Activated CD8-positive, alpha-beta T cell treated with anti-CD3 and anti-CD28 coated beads, Interleukin-2, amount 10 ng/mL, durations not matched to agents 7 days and 5 days (primary cell): ENCODE results near the gene AHDC1. TPM values are rescaled to one million over a fixed set of nuclear protein-coding genes. Genes with fewer than 3 reads are reported as not detected.
A peak's percentile ranks its signal among the peaks of the same experiment; 100 is the strongest.
"Not testable (repeated sequence)": the region's sequence is repeated elsewhere in the genome, so short reads cannot be mapped to it uniquely, and the experiment has no call there.

Experiments used
- ATAC-seq: fragments of 150-1000 bp; cut with Tn5 transposase; one replicate; pipeline ENCODE4 v1.10.0; 2021; ENCODE audit warnings: moderate library complexity
- CTCF ChIA-PET: fragments of 350-600 bp; sonication (Branson Sonifier 250); formaldehyde crosslinking; loops from one replicate; lab custom pipeline; 2021; ENCODE audit warnings: antibody characterized with exemption; lab: Charles Lee
- POLR2A ChIA-PET: fragments of 350-600 bp; sonication (Branson Sonifier 250); formaldehyde crosslinking; loops from one replicate; lab custom pipeline; 2021; ENCODE audit warnings: antibody characterized with exemption; lab: Charles Lee
- DNase-seq: peaks from one replicate; pipeline ENCODE4 v3.0.0-alpha.2; 2020
- H3K27ac Mint-ChIP-seq: one replicate; pipeline ENCODE4 v1.8.0; 2021; ENCODE audit warnings: mild to moderate bottlenecking, mixed read lengths
- H3K27me3 Mint-ChIP-seq: one replicate; pipeline ENCODE4 v1.8.0; 2021; ENCODE audit warnings: low read depth, mixed read lengths
- H3K36me3 Mint-ChIP-seq: one replicate; pipeline ENCODE4 v1.8.0; 2021; ENCODE audit warnings: low read depth, mixed read lengths
- H3K4me1 Mint-ChIP-seq: one replicate; pipeline ENCODE4 v1.8.0; 2021; ENCODE audit warnings: low read depth, mixed read lengths
- H3K4me3 Mint-ChIP-seq: one replicate; pipeline ENCODE4 v1.8.0; 2021; ENCODE audit warnings: mild to moderate bottlenecking, mixed read lengths
- H3K9me3 Mint-ChIP-seq: one replicate; pipeline ENCODE4 v1.8.0; 2022; ENCODE audit warnings: mixed read lengths; ENCODE audit not compliant: insufficient read depth
- total RNA-seq, 2 experiments: library from RNA; stranded (reverse); gene quantifications; one replicate each; pipeline ENCODE4 v1.2.3, GENCODE V29; 2021

The AHDC1 gene
- total RNA-seq, 2 experiments from 2014 or later, result 20.9 to 22.7 TPM

- H3K9me3 Mint-ChIP-seq, result no peaks in the 10 kb centered on the region
- H3K4me1 Mint-ChIP-seq, result peaks cover 80% of the 10 kb centered on the region
- H3K27me3 Mint-ChIP-seq, result peaks cover 7% of the 10 kb centered on the region
- ATAC-seq (no peak), DNase-seq (no peak)
- H3K4me3 Mint-ChIP-seq, result peak overlapping the region; percentile 55
- ChIA-PET CTCF (interaction anchor here (4.3 to 6.4 kb wide), 2 partner anchors 24 to 28 kb away, joined by 19 to 51 read pairs; no protein-coding TSS in a partner anchor), POLR2A (interaction anchor here (0.6 to 2.0 kb wide), 5 partner anchors 15 to 140 kb away, joined by 3 to 8 read pairs (median 4); partner anchors contain the start of gene STX12)
- H3K36me3 Mint-ChIP-seq, result no peaks in the 10 kb centered on the region
- peak overlapping the region; percentile 75 for H3K27ac Mint-ChIP-seq
Measured at GRCh38 chr1:27633298-27633610, 29.3 kb upstream of the AHDC1 start.

DNA sequence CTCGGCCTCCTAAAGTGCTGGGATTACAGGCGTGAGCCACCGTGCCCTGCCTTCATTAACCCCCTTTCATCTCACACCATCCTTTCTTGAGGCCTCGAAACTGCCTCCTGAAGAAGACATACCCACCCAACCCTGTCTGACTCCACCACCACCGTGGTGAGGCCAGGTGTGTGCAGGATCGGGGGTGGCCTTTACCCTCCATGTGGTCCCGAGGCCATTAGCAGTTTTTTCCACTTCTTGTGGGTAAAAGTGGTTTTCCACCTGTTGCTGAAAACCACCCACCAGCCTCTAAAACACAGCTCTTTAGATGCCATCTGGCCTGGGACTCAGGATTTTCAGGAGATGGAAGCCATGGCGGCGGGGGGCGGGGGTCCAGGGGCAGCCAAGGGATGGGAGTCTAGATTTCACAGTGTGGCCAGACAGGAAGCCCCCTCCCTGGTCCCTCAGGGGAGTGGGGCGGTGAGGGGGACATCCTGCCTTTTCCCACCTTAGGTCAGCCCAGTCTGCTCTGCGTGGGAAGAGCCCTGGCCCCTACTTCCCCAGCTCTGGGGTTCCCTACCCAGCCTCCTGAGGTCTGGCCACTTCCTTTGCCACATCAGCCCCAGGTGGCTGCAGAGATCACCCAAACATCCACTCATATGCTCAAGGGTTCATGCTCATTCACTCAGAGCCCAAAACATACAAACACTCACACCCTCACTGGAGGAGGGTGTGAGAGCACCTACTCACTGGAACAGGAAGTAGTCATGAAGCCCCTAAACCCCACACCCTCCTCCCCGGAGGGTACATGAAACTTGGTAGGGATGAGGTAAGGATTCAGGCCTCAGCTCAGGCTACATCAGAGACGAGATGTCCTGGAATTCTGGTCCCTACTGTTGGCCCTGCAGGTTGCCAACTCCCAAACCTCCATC, 28.7 kb upstream of the AHDC1 start:
- H3K4me1 Mint-ChIP-seq, result peaks cover 76% of the 10 kb centered on the region
- peak overlapping the region; percentile 75 for H3K27ac Mint-ChIP-seq
- no peaks in the 10 kb centered on the region for H3K9me3 Mint-ChIP-seq
- ATAC-seq (peak; percentile 72), DNase-seq (peak; percentile 77)
- peak overlapping the region; percentile 55 for H3K4me3 Mint-ChIP-seq
- peaks cover 7% of the 10 kb centered on the region for H3K27me3 Mint-ChIP-seq
- CTCF ChIA-PET, result interaction anchor here (1.5 to 6.4 kb wide), 4 partner anchors 21 to 29 kb away, joined by 5 to 51 read pairs (median 12); no protein-coding TSS in a partner anchor
- H3K36me3 Mint-ChIP-seq, result no peaks in the 10 kb centered on the region
- POLR2A ChIA-PET, result interaction anchor here (0.6 to 2.0 kb wide), 7 partner anchors 12 to 140 kb away, joined by 3 to 8 read pairs (median 4); partner anchors contain the start of gene STX12

- CTCF ChIA-PET, result interaction anchor here (1.5 to 6.4 kb wide), 5 partner anchors 13 to 31 kb away, joined by 5 to 51 read pairs (median 7); no protein-coding TSS in a partner anchor
- no peaks in the 10 kb centered on the region for H3K9me3 Mint-ChIP-seq
- no peak overlapping the region for H3K4me3 Mint-ChIP-seq
- DNase-seq (no peak), ATAC-seq (no peak)
- H3K27me3 Mint-ChIP-seq, result peaks cover 9% of the 10 kb centered on the region
- H3K4me1 Mint-ChIP-seq, result peaks cover 69% of the 10 kb centered on the region
- POLR2A ChIA-PET, result interaction anchor here (0.5 to 1.5 kb wide), 5 partner anchors 12 to 371 kb away, joined by 3 to 4 read pairs (median 3); partner anchors contain the start of gene STX12
- H3K27ac Mint-ChIP-seq, result peak overlapping the region; percentile 56
- no peaks in the 10 kb centered on the region for H3K36me3 Mint-ChIP-seq
Measured at GRCh38 chr1:27630859-27631491, 27.0 kb upstream of the AHDC1 start.

DNA sequence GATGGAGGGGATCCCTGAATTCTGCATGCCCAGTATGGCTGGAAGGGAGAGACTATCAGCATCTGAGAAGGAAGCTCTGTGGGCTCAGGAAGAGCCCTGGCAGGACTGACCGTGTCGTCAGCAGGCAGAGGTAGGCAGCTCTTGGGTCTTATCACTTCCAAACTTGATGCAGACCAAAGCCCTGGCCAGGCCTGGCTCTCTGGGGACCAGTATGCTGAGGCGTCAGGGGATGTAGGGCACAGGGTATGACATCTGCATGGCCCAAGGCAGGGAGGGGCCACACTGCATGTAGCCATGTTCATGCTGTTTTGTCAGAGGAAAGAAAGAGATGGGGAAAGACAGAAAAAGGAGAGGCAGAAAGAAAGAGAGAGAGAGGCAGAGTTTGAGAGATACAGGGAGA, 24.8 kb upstream of the AHDC1 start:
- ChIA-PET POLR2A (interaction anchor here (1.0 kb wide), 2 partner anchors 30 to 139 kb away, joined by 3 to 5 read pairs; partner anchors contain the start of gene WASF2), CTCF (interaction anchor here (1.1 to 6.4 kb wide), 11 partner anchors 9 to 41 kb away, joined by 3 to 51 read pairs (median 6); no protein-coding TSS in a partner anchor)
- no peak overlapping the region for H3K4me3 Mint-ChIP-seq
- H3K36me3 Mint-ChIP-seq, result no peaks in the 10 kb centered on the region
- peaks cover 9% of the 10 kb centered on the region for H3K27me3 Mint-ChIP-seq
- ATAC-seq, result no peak
- no peak overlapping the region for H3K27ac Mint-ChIP-seq
- DNase-seq, result no peak
- peaks cover 58% of the 10 kb centered on the region for H3K4me1 Mint-ChIP-seq
- no peaks in the 10 kb centered on the region for H3K9me3 Mint-ChIP-seq

DNA sequence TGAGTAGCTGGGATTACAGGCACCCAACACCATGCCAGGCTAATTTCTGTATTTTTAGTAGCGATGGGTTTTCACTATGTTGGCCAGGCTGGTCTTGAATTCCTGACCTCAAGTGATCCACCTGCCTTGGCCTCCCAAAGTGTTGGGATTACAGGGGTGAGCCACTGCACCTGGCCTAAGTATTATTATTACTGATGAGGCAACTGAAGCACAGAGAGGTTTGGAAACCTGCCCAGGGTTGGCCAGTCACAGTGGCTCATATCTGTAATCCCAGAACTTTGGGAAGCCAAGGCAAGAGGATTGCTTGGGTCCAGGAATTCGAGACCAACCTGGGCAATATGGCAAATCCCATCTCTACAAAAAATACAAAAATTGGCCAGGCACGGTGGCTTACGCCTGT, 23.8 kb upstream of the AHDC1 start:
- H3K36me3 Mint-ChIP-seq, H3K4me3 Mint-ChIP-seq, H3K27ac Mint-ChIP-seq, H3K27me3 Mint-ChIP-seq, POLR2A ChIA-PET, DNase-seq, H3K9me3 Mint-ChIP-seq, ATAC-seq: not testable (repeated sequence)
- CTCF ChIA-PET, result interaction anchor here (1.1 to 6.4 kb wide), 7 partner anchors 11 to 42 kb away, joined by 3 to 51 read pairs (median 7); no protein-coding TSS in a partner anchor
- peaks cover 49% of the 10 kb centered on the region for H3K4me1 Mint-ChIP-seq

DNA sequence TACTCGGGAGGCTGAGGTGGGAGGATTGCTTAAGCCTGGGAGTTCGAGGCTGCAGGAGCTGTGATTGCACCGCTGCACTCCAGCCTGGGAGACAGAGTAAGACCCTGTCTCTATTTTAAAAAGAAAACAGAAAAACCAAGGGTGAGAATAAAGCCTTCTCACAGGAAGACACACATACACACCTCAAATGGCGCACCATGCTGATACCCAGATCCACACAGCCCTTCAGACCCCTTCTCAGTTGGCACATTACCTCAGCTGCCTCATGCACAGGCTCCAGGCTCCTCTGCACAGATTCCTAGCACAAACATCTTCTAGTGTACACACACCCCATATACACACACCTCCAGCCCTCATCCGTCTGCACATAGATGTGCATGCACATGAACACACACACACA, 23.1 kb upstream of the AHDC1 start:
- Mint-ChIP-seq H3K9me3 (no peaks in the 10 kb centered on the region), H3K4me1 (peaks cover 44% of the 10 kb centered on the region), H3K36me3 (no peaks in the 10 kb centered on the region), H3K27ac (no peak overlapping the region), H3K27me3 (peaks cover 9% of the 10 kb centered on the region), H3K4me3 (no peak overlapping the region)
- ChIA-PET POLR2A (no interaction called here), CTCF (interaction anchor here (1.3 to 2.0 kb wide), 2 partner anchors 19 to 32 kb away, joined by 3 to 7 read pairs; no protein-coding TSS in a partner anchor)
- DNase-seq (no peak), ATAC-seq (no peak)

DNA sequence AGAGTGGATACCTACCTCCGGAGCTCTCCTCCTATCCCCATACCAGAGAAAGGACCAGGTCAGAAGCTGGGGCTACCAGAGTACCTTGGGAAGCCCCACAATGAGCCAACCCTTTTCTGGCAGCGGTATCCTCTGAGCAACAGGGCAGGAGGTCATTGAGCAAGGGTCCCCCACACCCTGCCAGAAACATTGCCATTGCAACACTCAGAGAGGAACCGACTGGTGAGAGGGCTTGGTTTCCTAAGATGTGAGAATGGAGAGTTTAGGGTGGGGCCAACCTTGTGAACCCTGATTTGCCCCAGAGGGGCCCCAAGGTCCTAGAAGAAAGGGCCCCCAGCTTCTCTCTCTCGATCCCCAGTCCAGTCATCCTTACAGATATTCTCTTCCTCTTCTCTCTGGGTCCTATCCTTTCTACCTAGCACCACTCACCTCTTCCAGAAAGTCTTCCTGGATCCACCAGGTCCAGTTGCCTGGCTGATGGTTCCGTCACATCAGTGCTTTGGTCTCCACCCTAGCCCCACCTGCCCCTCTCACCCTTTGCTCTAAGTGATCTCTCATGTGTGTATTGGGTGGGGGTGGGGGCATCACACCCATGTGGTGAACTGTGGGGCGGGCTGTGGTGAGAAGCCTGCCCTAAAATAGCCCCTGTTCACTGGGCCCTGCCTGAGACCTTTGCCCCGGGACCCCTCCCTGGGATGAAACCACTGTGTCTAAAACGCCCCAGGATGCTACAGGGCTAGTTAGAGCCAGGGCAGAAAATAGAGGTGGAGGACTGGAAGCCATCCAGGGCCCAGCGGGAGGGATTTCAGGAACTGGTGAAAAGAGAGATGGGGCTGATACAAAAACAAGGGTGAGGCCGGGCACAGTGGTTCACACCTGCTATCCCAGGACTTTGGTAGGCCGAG, 22.3 kb upstream of the AHDC1 start:
- Mint-ChIP-seq H3K27ac (peak overlapping the region; percentile 74), H3K4me1 (peaks cover 36% of the 10 kb centered on the region), H3K36me3 (no peaks in the 10 kb centered on the region), H3K27me3 (peaks cover 9% of the 10 kb centered on the region), H3K9me3 (no peaks in the 10 kb centered on the region), H3K4me3 (no peak overlapping the region)
- no peak for ATAC-seq
- ChIA-PET POLR2A (interaction anchor here (0.8 kb wide), 1 partner anchor 36 kb away, joined by 3 read pairs; no protein-coding TSS in a partner anchor), CTCF (interaction anchor here (0.6 to 1.4 kb wide), 2 partner anchors 18 to 36 kb away, joined by 3 to 11 read pairs; no protein-coding TSS in a partner anchor)
- no peak for DNase-seq

DNA sequence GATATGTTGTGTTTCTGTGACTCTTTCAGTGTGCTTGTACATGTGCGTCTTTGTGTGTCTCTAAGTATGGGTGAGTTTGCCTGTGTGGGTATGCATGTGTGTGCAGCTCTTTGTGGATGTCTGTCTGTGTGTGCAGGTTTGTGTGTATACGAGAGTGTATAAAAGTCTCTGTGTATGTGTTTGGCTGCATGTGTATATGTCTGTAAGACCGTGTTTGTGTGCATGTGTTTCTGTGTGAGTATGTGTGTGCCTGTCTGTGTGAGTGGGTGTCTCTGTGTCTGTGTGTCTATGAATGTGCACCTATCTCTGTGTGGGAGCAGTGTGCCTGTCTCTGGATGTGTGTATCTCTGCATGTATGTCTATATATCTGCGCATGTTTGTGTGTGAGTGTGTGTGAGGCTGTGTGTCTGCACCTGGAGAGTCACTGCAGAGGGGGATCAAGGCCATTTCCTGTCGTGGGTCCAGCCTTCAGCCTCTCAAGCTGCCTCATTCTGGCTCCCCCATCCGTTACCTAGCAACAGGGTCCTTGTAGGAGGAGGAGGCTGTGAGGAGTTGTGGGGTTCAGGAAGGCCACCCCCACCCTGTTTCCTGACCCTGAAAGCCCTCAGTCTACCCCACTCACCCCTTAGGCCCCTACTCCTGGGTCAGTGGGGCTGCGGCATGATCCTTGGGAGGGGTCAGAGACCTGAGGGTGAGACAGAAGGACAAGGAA, 20.7 kb upstream of the AHDC1 start:
- DNase-seq (no peak), ATAC-seq (peak; percentile 11)
- H3K27ac Mint-ChIP-seq, result no peak overlapping the region
- no peak overlapping the region for H3K4me3 Mint-ChIP-seq
- ChIA-PET CTCF (interaction anchor here (1.4 to 1.9 kb wide), 2 partner anchors 38 kb away, joined by 6 to 11 read pairs; no protein-coding TSS in a partner anchor), POLR2A (no interaction called here)
- peaks cover 25% of the 10 kb centered on the region for H3K4me1 Mint-ChIP-seq
- peaks cover 9% of the 10 kb centered on the region for H3K27me3 Mint-ChIP-seq
- H3K36me3 Mint-ChIP-seq, result no peaks in the 10 kb centered on the region
- H3K9me3 Mint-ChIP-seq, result no peaks in the 10 kb centered on the region

- Mint-ChIP-seq H3K27ac (peak overlapping the region; percentile 62), H3K4me3 (no peak overlapping the region), H3K9me3 (no peaks in the 10 kb centered on the region), H3K36me3 (no peaks in the 10 kb centered on the region), H3K27me3 (peaks cover 7% of the 10 kb centered on the region), H3K4me1 (peaks cover 23% of the 10 kb centered on the region)
- peak; percentile 63 for DNase-seq
- peak; percentile 69 for ATAC-seq
- CTCF ChIA-PET, result interaction anchor here (0.9 to 1.9 kb wide), 3 partner anchors 15 to 39 kb away, joined by 3 to 6 read pairs (median 4); no protein-coding TSS in a partner anchor
- POLR2A ChIA-PET, result no interaction called here
Measured at GRCh38 chr1:27623327-27624212, 19.6 kb upstream of the AHDC1 start.
